GM10847 (cell line): ENCODE data around the gene STX16.

Source experiments
- POLR2A ChIP-seq: IDR thresholded peaks from 2 replicates; pipeline ENCODE4 v1.6.1; 2011; ENCODE audit not compliant: insufficient read length; ENCODE audit errors: extremely low read depth

The STX16 gene

DNA sequence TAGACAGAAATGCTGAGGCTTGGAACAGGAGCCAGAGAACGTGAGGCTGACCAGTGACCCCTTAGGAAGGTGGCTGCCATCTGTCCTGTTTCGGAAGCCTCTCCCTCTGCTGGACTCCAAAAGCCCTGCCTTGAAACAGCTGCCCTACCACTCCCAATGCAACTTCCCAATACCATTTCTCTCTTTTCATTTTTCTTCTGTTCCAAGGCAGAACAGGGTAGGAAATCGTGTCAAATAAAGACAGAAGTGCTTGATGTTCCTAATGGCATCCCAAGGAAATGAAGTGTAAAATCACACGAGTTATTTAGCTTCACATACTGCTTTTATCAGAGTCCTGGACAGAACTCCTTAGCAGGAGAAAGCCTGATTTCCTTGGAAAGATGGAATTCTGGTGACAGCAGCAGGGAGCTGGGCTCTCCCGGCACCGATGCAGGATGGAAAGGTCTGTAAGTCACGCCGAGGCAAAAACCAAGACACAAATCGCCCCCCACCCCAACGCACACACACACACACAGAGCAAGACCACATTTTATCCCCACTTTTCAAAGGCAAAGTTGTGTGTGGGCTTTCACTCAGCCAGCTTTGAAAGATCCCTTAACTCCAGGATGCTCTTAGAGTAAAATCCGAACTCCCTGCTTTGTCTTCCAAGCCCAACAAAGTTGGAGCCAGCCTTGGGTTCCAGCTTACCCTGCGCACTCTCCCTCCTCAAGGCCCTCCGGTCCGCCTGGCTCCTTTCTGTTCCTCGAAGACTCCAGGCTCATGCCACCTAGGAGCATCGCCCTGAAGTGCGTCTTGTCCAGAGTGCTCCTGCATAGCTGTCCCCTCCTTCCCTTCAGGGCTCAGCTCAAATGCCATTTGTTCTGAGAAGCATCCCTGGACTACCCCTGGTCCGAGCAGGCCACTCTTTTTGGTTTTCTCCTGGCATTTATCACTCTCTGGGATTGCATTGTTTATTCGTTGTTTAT lies 11.6 kb upstream of the STX16 start:
- no peak for TF ChIP-seq POLR2A

DNA sequence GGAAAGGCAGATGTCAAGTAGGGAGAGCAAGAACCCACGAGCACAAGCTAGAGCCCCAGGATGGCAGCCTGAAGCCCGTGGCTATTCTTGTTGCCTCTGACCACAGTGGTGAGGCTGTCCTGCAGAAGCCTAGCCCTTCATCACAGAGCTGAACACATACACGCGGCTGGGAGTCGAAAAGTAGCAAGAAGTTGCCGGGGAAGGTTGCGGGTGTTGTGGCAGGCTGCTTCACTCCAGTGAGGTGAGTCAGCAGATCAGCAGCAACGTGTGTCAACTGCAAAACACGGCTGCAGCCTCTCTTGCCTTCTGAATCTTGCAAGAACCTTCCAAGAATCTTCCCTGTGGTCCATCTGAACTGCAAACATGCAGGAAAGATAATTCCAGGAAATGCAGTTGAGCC lies 10.6 kb upstream of the STX16 start:
- no peak for TF ChIP-seq POLR2A

DNA sequence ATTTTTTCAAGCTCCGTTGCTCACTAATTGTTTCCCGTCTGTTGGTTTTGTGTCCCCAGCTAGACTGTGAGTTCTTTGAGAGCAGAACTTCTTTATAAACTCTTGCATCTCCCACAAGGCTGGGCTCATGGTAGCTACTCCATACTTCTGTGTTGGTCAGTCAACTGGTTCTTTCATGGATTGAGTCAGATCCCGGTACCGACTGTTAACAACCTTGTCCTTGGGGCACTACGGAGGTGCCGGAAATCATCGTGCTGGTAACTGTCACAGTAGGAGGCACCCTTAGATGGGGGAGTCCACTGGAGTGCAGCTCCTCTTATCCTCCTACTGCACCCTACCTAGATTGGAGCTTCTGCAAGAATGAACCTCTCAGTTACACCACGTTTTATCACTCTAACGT lies 8.6 kb upstream of the STX16 start:
- TF ChIP-seq POLR2A, result no peak

DNA sequence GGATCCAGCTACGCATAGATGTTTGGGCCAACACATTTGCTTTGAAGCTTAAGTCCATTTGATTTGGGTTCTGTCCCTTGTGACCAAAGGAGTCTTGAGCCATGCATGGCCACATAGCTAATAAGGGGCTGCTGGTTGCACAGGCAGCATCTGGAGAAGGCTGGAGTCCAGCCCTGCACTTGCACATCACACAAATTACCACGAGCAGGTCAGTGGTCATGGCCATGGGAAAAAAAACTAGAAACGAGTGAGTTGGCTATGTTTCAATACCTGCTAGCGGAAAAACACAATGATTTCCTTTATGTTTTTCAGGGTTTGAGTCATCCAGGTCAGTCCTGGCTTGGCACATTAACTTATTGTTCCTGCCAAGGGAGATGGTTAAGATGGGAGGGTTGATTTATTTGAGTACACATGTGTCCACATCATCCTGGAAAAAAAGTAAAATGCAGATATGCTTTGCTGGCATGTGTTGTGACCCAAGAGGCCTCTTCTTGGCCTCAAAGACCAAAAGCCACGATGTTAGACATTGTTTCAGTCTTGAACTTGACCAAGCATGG lies 5.6 kb upstream of the STX16 start:
- no peak for TF ChIP-seq POLR2A

DNA sequence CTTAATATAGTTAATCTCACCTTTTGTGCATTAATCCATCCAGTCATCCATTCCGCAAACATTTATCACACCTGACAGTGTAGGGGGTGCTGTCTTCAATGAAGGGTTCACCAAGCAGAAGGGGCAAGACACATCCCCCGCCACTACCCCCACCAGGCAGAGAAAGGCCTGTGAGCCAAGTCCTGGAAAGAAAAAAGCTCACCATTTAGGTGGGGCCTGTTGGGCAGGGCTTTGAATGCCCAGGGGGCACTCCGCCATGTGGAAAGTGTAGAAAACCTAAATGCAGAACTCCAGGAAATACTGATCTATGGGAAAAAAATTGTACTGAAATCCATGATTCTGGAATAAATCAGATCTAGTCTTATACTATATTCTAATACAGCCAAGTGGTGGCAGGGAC lies 4.8 kb upstream of the STX16 start:
- TF ChIP-seq POLR2A, result no peak

DNA sequence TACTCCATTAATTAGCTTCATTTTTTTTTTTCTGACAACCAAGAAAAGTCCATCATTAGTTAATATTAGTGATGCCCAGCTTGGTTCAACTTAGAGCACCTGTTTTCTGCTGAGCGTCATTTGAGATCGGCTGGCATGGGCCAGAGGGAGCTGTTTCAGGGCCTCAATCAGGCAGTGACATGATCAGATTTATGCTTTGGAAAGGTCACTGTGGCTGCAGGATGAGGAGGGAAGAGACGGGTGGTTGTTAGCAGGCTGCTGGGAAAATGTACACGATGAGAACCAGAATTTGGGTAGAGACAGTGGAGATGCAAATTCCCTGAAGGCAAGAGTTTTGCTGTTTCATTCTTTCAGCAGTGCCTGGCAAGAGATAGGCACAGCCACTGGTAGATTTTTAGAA lies 4.4 kb upstream of the STX16 start:
- TF ChIP-seq POLR2A, result no peak

DNA sequence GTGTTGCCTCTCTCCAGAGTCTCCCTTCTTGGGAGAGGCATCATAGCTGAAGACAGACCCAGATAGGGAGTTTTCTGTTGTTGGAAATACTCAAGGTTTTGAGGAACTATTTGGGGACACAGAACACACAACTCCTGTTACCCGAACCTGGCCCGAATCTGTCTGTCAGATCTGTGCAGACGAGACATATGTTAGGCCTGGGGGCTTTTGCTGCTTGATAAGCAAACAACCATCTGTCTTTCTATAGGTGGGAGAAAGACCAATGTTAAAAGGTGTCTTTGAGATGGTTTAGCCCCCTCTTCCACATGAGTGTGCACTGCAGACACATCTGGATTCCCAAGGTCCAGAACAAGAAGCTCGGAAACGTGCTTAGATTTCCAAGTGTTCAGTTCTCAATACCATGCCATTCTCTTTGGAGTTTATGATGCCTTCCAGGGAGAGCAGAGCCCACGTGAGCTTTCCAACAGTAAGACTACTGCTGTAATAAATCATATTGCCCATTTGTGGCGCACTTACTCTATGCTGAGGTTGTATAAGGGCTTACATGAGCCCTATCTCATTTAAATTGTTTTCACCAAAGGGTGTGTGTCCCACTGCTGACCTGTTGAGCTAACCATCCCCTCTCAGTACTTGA lies 3.8 kb upstream of the STX16 start:
- TF ChIP-seq POLR2A, result no peak

DNA sequence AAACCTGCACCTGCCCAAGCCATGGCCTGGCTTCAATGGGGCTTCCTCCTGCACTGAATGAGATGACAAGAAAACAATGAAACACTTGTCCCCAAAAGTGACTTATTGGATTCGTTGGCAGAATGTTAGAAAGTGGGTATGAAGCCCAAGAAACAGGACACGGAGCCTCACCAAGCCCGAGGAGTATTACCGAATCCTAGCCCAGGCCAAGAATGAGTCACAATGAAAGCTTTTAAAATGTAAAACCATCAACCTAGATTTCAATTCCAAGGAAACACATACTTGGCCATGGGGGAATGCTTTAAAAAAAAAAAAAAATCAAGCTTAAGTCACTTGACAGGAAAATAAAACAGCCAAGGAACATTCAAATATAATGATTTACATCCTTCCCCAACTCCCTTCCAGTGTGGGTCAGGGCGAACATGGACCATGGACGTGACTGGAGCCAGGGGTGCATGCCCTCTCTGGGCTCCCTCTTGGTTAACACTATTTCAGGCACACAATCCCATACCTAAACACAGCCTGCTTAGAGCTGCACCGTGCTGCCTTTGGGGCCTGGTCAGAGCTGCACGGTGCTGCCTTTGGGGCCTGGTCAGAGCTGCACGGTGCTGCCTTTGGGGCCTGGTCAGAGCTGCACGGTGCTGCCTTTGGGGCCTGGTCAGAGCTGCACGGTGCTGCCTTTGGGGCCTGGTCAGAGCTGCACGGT lies 3.1 kb upstream of the STX16 start:
- no peak for TF ChIP-seq POLR2A

DNA sequence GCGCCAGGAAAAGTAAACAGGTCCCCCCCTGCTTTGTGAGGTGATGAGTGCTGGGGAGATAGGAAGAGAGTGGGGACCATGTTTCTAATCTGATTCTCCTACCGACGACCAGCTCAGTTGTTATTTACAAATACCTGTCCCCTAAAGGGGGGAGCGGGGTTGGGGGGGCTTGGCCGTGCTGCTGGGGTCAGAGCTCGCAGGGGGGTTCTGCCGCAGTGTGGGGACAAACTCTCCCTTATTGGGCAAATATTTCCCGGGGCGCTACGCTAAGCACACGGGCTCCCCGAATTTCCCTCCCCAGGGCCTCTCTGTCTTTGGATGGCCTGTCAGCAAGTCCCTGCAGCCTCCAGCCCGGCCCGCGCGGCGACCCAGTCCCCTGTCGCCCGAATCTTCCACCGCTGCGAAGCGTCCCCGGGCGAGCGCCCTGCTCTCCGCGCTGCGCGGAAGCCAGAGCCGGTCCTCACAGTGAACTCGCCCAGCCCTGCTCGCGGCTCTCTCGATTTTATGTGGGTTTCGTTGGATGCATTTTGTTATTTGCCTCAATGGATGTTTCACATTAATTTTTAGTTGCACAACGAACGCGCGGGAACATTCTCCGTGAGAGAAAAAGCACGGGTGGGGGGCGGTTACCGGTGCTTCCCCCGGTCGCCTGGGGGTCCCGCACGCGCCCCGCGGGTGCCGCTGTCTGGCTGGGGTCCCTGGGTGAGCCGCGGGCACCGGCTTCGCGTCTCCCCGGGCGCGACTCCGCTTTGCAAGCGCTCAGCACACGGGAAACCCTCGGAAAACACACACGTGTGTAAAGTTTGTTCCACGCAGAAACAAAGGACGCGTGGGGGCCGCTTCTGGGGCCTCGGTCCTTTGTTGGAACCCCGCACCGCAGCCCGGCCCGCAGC lies 1.5 kb upstream of the STX16 start:
- TF ChIP-seq POLR2A, result no peak

DNA sequence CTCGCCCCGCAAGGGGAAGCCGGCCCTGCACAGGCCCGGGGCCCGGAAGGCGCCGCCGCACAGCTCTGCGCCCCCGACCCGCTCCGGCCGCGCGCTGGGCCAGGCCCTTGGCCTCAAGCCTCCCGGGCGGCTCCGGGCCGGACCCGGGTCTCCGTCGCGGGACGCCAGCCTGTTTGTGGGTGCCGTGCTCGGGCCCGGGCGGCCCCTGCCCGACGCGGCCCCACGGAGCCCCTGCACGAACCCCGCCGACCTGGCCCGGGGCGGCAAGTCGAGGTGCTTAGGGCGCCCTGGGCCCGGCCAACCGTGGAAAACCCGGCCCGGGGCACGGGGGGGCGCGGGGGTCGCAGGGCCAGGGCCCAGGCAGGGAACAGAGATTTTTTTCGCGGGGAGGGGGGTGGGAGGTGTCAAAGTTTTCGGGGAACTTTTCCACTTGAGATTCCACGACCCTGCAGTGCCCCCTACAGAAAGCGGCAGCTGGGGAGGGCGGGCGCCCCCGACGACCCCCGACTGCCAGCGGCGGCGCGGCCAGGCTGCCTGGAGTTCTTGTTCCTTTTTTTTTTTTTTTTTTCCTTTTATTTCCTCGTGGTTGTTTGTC lies 805 bp upstream of the STX16 start:
- no peak for TF ChIP-seq POLR2A

DNA sequence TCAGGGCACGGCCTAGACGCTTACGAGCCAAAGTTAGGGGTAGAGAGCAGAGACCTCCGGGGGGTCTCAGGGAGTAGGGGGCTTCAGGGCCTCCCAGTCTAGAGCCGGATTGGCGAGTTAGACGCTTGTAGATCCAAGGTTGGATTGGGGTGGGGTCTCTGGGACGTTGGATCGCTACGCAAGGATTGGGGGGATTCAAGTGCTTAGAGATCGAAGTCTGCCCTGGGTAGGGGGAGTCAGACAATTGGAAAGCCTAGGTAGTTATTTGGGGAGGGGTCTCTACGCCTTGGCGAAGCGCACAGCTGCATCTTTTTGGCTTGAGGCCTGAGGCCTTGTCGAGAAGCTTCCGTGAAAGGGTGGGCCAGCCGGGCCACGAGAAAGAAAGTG lies 469 bp downstream of the STX16 start:
- no peak for TF ChIP-seq POLR2A

DNA sequence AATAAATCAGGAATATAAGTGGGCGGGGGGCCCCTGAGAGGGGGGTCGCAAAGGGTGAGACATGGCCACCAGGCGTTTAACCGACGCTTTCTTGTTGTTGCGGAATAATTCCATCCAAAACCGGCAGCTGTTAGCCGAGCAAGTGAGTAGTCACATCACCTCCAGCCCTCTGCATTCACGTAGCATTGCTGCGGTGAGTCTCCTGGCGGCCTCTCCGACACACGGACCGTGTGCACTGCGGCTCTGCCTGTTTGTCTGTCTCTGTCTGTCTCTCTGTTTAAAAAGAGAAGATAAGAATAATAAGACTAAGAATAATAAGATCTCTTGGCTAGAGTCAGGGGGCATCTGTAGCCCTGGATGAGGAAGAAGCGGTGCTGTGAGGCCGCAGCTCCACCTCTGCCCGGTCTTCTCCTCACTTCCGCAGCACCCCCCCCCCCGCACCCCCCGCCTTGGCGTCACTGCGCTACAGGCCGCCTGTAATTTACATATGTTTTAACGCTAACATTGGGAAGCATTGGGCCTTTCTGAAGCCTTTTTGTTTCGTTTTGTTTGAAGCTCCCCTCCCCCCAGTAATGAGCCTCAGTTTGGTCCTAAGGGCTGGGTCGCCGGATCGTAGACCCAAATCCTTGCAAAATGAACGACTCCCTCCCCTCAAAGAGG lies 993 bp downstream of the STX16 start:
- TF ChIP-seq POLR2A, result peak; percentile 27

DNA sequence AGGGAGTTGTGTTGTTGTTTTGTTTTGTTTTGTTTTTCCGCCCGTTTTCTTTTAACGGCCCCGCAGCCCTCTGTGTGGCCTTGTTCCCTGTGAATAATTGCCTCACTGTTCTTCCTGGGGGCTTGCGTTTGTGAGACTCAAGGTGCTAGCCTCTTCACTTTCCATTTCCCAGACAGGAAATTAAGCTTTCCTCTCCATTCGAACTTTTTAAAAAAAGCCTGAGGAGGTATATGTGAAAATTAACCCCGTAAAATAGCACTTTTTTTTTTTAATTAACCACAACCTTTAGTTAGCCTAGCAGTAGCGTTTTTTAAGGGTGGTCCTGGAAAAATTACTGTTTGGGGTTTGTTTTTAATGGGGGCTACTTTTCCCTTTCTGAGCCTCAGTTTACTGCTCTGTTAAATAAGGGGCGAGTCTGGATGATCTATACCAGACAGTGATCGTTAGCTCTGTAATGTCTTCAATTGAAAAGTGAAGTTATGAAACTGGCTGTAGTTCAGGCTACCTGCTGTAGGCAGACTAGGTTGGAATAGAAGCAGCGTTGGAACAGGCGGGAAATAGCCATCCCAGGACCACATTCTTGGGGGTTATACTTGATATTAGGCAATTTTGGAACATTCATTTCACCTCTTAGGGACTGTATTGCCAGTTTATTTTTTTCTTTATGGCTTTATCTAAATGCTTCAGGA lies 1.7 kb downstream of the STX16 start:
- no peak for TF ChIP-seq POLR2A
